SK-N-SH treated with all-trans-retinoic acid at 6 μM for 48 hours (cell line): ENCODE results near the gene WARS2.

ENCODE experiments used
- ATAC-seq: fragments of 200-7000 bp; cut with Tn5 transposase; 3 replicates; pipeline ENCODE4 v1.9.1; 2020; ENCODE audit warnings: mild to moderate bottlenecking, moderate library complexity
- ARNTL ChIP-seq: fragments of 450-650 bp; formaldehyde crosslinking; IDR thresholded peaks from 2 replicates; pipeline ENCODE4 v1.5.0; 2020; ENCODE audit warnings: low read depth, mild to moderate bottlenecking, moderate library complexity, borderline replicate concordance
- BACH2 ChIP-seq: fragments of 250-450 bp; sonication (Bioruptor Pico); IDR thresholded peaks from 2 replicates; pipeline ENCODE4 v1.9.0; 2021; ENCODE audit warnings: mild to moderate bottlenecking, borderline replicate concordance
- CSDC2 ChIP-seq: fragments of 250-450 bp; sonication (Bioruptor Pico); IDR thresholded peaks from 2 replicates; pipeline ENCODE4 v1.5.0; 2020; ENCODE audit warnings: mild to moderate bottlenecking, moderate library complexity
- ESRRG ChIP-seq: fragments of 250-450 bp; sonication (Bioruptor Pico); IDR thresholded peaks from 2 replicates; pipeline ENCODE4 v1.6.1; 2021; ENCODE audit warnings: mild to moderate bottlenecking
- GLIS3 ChIP-seq: fragments of 250-450 bp; sonication (Bioruptor Pico); IDR thresholded peaks from 2 replicates; pipeline ENCODE4 v1.5.0; 2020; ENCODE audit warnings: mild to moderate bottlenecking, moderate library complexity
- ISL1 ChIP-seq: fragments of 250-450 bp; sonication (Bioruptor Pico); IDR thresholded peaks from 2 replicates; pipeline ENCODE4 v2.1.2; 2022; ENCODE audit warnings: mild to moderate bottlenecking, moderate library complexity
- OSR1 ChIP-seq: fragments of 250-450 bp; sonication (Bioruptor Pico); IDR thresholded peaks from 2 replicates; pipeline ENCODE4 v1.8.0; 2022; ENCODE audit warnings: moderate library complexity, mild to moderate bottlenecking, inconsistent platforms
- PPARA ChIP-seq: fragments of 250-450 bp; sonication (Bioruptor Pico); IDR thresholded peaks from 2 replicates; pipeline ENCODE4 v1.5.0; 2020; ENCODE audit warnings: mild to moderate bottlenecking, borderline replicate concordance
- RARB ChIP-seq: fragments of 250-450 bp; sonication (Bioruptor Pico); IDR thresholded peaks from 2 replicates; pipeline ENCODE4 v1.8.0; 2021; ENCODE audit warnings: mild to moderate bottlenecking, moderate library complexity
- SNAI2 ChIP-seq: fragments of 250-450 bp; sonication (Bioruptor Pico); IDR thresholded peaks from 2 replicates; pipeline ENCODE4 v1.5.0; 2020; ENCODE audit warnings: mild to moderate bottlenecking, moderate library complexity
- TCF4 ChIP-seq: fragments of 250-450 bp; sonication (Bioruptor Pico); IDR thresholded peaks from 2 replicates; pipeline ENCODE4 v1.8.0; 2021; ENCODE audit warnings: mild to moderate bottlenecking, moderate library complexity, borderline replicate concordance
- TOX ChIP-seq: fragments of 250-450 bp; sonication (Bioruptor Pico); IDR thresholded peaks from 2 replicates; pipeline ENCODE4 v1.8.0; 2021; ENCODE audit warnings: mild to moderate bottlenecking, moderate library complexity, borderline replicate concordance
- ZC3H10 ChIP-seq: fragments of 250-450 bp; sonication (Bioruptor Pico); IDR thresholded peaks from 2 replicates; pipeline ENCODE4 v1.5.1; 2021; ENCODE audit warnings: mild to moderate bottlenecking, moderate library complexity
- ZFP3 ChIP-seq: fragments of 250-450 bp; sonication (Bioruptor Pico); IDR thresholded peaks from 2 replicates; pipeline ENCODE4 v1.5.0; 2020; ENCODE audit warnings: mild to moderate bottlenecking, moderate library complexity
- ZFP30 ChIP-seq: fragments of 450-650 bp; formaldehyde crosslinking; IDR thresholded peaks from 2 replicates; pipeline ENCODE4 v1.5.0; 2022; ENCODE audit warnings: mild to moderate bottlenecking, moderate library complexity
- ZNF565 ChIP-seq: fragments of 450-650 bp; formaldehyde crosslinking; conservative IDR thresholded peaks from 2 replicates; pipeline ENCODE4 v1.5.0; 2020; ENCODE audit warnings: low read depth, mild to moderate bottlenecking, moderate library complexity
- ZNF70 ChIP-seq: fragments of 450-650 bp; formaldehyde crosslinking; IDR thresholded peaks from 2 replicates; pipeline ENCODE4 v1.5.0; 2020; ENCODE audit warnings: mild to moderate bottlenecking, moderate library complexity
- ZNF8 ChIP-seq: fragments of 450-650 bp; formaldehyde crosslinking; IDR thresholded peaks from 2 replicates; pipeline ENCODE4 v1.5.0; 2020; ENCODE audit warnings: mild to moderate bottlenecking, moderate library complexity
- TF ChIP-seq, protein P1 (sequence below): fragments of 250-450 bp; sonication (Bioruptor Pico); IDR thresholded peaks from 2 replicates; pipeline ENCODE4 v1.5.1; 2021; ENCODE audit warnings: mild to moderate bottlenecking, moderate library complexity
- TF ChIP-seq, protein P2 (sequence below): fragments of 250-450 bp; sonication (Bioruptor Pico); IDR thresholded peaks from 2 replicates; pipeline ENCODE4 v1.5.1; 2020; ENCODE audit warnings: low read depth, mild to moderate bottlenecking, moderate library complexity
- TF ChIP-seq, protein P3 (sequence below): fragments of 250-450 bp; sonication (Bioruptor Pico); IDR thresholded peaks from 2 replicates; pipeline ENCODE4 v1.8.0; 2021; ENCODE audit warnings: low read depth, mild to moderate bottlenecking, moderate library complexity, borderline replicate concordance
- TF ChIP-seq, protein P4 (sequence below): fragments of 250-450 bp; sonication (Bioruptor Pico); IDR thresholded peaks from 2 replicates; pipeline ENCODE4 v1.8.0; 2020; ENCODE audit warnings: mild to moderate bottlenecking, moderate library complexity, borderline replicate concordance
- TF ChIP-seq, protein P5 (sequence below): fragments of 250-450 bp; sonication (Bioruptor Pico); IDR thresholded peaks from 2 replicates; pipeline ENCODE4 v1.5.0; 2020; ENCODE audit warnings: mild to moderate bottlenecking, moderate library complexity

The WARS2 gene

DNA sequence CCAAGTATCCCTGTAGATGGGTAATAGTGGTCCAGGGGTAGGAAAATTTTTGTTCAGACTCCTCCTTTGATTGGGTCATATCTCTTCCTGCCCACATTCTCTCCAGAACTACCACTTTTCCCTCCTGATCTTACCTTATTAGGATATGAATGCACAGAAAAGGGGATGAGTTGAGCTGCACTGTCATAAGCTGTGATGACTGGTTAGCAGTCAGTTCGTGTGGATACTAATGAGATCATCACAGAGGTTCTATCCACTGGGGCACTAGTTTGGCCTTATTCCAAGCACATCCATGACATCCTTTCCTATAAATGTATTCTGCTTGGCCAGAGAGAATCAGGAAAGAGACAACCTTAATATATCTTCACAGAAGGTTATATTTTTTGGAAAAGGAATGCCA lies 130.3 kb downstream of the WARS2 start:
- ATAC-seq: no peak
- TF ChIP-seq ZNF8 (CRISPR knock-in tag) (no peak), PPARA (no peak), GLIS3 (CRISPR knock-in tag) (no peak), SNAI2 (CRISPR knock-in tag) (no peak), ZFP3 (no peak), OSR1 (CRISPR knock-in tag) (no peak), ZFP30 (CRISPR knock-in tag) (no peak), ZC3H10 (CRISPR knock-in tag) (no peak), ZNF70 (CRISPR knock-in tag) (no peak), BACH2 (CRISPR knock-in tag) (no peak), TCF4 (CRISPR knock-in tag) (no peak), RARB (no peak), ARNTL (CRISPR knock-in tag) (no peak), ZNF565 (CRISPR knock-in tag) (no peak), ISL1 (CRISPR knock-in tag) (no peak), TOX (CRISPR knock-in tag) (no peak)
- TF ChIP-seq, protein P1, sequence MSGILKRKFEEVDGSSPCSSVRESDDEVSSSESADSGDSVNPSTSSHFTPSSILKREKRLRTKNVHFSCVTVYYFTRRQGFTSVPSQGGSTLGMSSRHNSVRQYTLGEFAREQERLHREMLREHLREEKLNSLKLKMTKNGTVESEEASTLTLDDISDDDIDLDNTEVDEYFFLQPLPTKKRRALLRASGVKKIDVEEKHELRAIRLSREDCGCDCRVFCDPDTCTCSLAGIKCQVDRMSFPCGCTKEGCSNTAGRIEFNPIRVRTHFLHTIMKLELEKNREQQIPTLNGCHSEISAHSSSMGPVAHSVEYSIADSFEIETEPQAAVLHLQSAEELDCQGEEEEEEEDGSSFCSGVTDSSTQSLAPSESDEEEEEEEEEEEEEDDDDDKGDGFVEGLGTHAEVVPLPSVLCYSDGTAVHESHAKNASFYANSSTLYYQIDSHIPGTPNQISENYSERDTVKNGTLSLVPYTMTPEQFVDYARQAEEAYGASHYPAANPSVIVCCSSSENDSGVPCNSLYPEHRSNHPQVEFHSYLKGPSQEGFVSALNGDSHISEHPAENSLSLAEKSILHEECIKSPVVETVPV (CRISPR knock-in tag): no peak
- TF ChIP-seq, protein P2, sequence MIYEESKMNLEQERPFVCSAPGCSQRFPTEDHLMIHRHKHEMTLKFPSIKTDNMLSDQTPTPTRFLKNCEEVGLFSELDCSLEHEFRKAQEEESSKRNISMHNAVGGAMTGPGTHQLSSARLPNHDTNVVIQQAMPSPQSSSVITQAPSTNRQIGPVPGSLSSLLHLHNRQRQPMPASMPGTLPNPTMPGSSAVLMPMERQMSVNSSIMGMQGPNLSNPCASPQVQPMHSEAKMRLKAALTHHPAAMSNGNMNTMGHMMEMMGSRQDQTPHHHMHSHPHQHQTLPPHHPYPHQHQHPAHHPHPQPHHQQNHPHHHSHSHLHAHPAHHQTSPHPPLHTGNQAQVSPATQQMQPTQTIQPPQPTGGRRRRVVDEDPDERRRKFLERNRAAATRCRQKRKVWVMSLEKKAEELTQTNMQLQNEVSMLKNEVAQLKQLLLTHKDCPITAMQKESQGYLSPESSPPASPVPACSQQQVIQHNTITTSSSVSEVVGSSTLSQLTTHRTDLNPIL: no peak
- TF ChIP-seq, protein P3, sequence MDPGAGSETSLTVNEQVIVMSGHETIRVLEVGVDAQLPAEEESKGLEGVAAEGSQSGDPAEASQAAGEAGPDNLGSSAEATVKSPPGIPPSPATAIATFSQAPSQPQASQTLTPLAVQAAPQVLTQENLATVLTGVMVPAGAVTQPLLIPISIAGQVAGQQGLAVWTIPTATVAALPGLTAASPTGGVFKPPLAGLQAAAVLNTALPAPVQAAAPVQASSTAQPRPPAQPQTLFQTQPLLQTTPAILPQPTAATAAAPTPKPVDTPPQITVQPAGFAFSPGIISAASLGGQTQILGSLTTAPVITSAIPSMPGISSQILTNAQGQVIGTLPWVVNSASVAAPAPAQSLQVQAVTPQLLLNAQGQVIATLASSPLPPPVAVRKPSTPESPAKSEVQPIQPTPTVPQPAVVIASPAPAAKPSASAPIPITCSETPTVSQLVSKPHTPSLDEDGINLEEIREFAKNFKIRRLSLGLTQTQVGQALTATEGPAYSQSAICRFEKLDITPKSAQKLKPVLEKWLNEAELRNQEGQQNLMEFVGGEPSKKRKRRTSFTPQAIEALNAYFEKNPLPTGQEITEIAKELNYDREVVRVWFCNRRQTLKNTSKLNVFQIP (CRISPR knock-in tag): no peak
- TF ChIP-seq, protein P4, sequence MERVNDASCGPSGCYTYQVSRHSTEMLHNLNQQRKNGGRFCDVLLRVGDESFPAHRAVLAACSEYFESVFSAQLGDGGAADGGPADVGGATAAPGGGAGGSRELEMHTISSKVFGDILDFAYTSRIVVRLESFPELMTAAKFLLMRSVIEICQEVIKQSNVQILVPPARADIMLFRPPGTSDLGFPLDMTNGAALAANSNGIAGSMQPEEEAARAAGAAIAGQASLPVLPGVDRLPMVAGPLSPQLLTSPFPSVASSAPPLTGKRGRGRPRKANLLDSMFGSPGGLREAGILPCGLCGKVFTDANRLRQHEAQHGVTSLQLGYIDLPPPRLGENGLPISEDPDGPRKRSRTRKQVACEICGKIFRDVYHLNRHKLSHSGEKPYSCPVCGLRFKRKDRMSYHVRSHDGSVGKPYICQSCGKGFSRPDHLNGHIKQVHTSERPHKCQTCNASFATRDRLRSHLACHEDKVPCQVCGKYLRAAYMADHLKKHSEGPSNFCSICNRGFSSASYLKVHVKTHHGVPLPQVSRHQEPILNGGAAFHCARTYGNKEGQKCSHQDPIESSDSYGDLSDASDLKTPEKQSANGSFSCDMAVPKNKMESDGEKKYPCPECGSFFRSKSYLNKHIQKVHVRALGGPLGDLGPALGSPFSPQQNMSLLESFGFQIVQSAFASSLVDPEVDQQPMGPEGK (CRISPR knock-in tag): no peak

DNA sequence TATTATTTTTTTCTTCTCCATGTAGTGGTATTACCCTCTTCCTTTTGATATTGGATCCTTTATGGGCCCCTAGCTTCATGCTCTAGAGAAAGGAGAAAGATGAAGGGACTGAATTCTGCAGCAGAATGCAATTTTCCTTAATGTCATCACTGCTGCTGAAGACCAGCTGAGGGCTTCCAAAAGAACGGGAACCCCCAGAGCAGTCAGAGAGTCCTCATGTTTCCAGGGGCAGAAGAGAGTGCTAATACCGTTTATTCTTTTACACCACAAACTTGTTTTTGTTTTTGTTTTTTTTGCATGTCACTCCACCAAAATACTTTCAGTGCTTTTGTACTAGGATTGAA lies 131.2 kb downstream of the WARS2 start:
- ATAC-seq: no peak
- TF ChIP-seq CSDC2 (CRISPR knock-in tag): no peak
- TF ChIP-seq, protein P3 (CRISPR knock-in tag): no peak
- no peak for TF ChIP-seq ZFP3
- TF ChIP-seq ZNF70 (CRISPR knock-in tag): no peak
- no peak for TF ChIP-seq ESRRG (CRISPR knock-in tag)
- TF ChIP-seq SNAI2 (CRISPR knock-in tag): no peak
- TF ChIP-seq, protein P2: no peak
- TF ChIP-seq, protein P5, sequence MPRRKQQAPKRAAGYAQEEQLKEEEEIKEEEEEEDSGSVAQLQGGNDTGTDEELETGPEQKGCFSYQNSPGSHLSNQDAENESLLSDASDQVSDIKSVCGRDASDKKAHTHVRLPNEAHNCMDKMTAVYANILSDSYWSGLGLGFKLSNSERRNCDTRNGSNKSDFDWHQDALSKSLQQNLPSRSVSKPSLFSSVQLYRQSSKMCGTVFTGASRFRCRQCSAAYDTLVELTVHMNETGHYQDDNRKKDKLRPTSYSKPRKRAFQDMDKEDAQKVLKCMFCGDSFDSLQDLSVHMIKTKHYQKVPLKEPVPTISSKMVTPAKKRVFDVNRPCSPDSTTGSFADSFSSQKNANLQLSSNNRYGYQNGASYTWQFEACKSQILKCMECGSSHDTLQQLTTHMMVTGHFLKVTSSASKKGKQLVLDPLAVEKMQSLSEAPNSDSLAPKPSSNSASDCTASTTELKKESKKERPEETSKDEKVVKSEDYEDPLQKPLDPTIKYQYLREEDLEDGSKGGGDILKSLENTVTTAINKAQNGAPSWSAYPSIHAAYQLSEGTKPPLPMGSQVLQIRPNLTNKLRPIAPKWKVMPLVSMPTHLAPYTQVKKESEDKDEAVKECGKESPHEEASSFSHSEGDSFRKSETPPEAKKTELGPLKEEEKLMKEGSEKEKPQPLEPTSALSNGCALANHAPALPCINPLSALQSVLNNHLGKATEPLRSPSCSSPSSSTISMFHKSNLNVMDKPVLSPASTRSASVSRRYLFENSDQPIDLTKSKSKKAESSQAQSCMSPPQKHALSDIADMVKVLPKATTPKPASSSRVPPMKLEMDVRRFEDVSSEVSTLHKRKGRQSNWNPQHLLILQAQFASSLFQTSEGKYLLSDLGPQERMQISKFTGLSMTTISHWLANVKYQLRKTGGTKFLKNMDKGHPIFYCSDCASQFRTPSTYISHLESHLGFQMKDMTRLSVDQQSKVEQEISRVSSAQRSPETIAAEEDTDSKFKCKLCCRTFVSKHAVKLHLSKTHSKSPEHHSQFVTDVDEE (CRISPR knock-in tag): no peak
- TF ChIP-seq ISL1 (CRISPR knock-in tag): no peak
